Measurements from ENCODE around the gene LRCH2.

Gene LRCH2

DNA sequence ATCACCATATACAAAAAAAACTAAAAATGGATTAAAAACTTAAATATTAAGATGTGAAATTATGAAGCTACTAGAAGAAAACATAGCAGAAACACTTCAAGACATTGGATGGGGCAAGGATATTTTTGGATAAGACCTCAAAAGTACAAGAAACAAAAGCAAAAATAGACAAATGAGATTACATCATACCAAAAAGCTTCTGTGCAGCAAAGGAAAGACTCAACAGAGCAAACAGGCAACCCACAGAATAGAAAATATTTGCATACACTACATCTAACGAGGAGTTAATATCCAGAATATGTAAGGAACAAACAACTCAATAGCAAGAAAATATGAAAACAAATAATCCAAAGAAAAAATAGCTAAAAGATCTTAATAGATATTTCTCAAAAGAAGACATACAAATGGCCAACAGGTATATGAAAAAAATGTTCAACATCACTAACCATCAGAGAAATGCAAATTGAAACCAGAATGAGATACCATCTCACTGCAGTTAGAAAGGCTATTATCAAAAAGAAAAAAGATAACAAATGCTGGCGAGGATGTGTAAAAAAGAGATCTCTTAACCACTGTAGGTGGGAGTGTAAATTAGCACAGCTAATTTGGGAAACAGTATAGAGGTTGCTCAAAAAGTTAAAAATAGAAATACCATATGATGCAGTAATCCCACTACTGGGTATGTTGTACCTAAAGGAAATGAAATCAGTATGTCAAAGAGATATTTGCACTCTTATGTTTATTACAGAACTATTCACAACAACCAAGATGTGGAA, 17.8 kb upstream of the LRCH2 start:
- Histone ChIP-seq H3K36me3 (ENCODE audit: control insufficient read depth, insufficient read depth, low read length) (no peaks in the 10 kb centered on the region), H3K27me3 (replicated peaks; ENCODE audit: control insufficient read depth, insufficient read depth, low read length) (no peaks in the 10 kb centered on the region), H3K4me3 (replicated peaks; ENCODE audit: low read depth, low read length) (no peak overlapping the region)
- no peak for DNase-seq (ENCODE audit: extremely low read depth, insufficient read length)
- TF ChIP-seq, protein P1, sequence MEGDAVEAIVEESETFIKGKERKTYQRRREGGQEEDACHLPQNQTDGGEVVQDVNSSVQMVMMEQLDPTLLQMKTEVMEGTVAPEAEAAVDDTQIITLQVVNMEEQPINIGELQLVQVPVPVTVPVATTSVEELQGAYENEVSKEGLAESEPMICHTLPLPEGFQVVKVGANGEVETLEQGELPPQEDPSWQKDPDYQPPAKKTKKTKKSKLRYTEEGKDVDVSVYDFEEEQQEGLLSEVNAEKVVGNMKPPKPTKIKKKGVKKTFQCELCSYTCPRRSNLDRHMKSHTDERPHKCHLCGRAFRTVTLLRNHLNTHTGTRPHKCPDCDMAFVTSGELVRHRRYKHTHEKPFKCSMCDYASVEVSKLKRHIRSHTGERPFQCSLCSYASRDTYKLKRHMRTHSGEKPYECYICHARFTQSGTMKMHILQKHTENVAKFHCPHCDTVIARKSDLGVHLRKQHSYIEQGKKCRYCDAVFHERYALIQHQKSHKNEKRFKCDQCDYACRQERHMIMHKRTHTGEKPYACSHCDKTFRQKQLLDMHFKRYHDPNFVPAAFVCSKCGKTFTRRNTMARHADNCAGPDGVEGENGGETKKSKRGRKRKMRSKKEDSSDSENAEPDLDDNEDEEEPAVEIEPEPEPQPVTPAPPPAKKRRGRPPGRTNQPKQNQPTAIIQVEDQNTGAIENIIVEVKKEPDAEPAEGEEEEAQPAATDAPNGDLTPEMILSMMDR (IDR thresholded peaks at IDR 0.05; ENCODE audit: insufficient read depth, low read length, poor library complexity, severe bottlenecking) = no peak

DNA sequence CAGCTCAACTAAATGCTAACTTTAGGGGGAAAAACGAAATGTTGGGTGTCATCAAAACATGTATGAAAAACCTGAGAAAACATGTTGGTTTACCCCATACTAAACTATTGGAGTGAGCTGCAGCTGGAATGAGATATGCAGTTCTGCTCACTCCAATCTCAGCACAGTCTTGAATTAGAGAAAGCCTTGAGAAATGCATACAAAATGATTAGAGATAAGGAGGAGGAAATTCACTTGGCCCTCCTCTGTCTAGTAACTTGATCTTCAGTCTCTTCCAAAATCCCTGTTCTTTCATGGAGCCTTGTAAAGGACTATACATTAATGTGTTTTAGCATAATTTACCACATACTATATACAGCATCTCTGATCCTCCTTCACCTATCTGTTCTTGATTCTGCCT, 3.2 kb upstream of the LRCH2 start:
- Histone ChIP-seq H3K27me3 (replicated peaks; ENCODE audit: control insufficient read depth, insufficient read depth, low read length) (no peaks in the 10 kb centered on the region), H3K36me3 (ENCODE audit: control insufficient read depth, insufficient read depth, low read length) (no peaks in the 10 kb centered on the region), H3K4me3 (replicated peaks; ENCODE audit: low read depth, low read length) (no peak overlapping the region)
- DNase-seq (ENCODE audit: extremely low read depth, insufficient read length) = no peak
- TF ChIP-seq, protein P1 (IDR thresholded peaks at IDR 0.05; ENCODE audit: insufficient read depth, low read length, poor library complexity, severe bottlenecking) = no peak

GRCh38 chrX:115236560-115236959, 2.7 kb upstream of the LRCH2 start:
- H3K27me3 ChIP-seq (replicated peaks; ENCODE audit: control insufficient read depth, insufficient read depth, low read length) = no peaks in the 10 kb centered on the region; the same call in 1 of the 2 replicates
- H3K4me3 ChIP-seq (replicated peaks; ENCODE audit: low read depth, low read length) = no peak overlapping the region
- TF ChIP-seq, protein P1 (IDR thresholded peaks at IDR 0.05; ENCODE audit: insufficient read depth, low read length, poor library complexity, severe bottlenecking) = no peak
- DNase-seq (ENCODE audit: extremely low read depth, insufficient read length) = no peak
- H3K36me3 ChIP-seq (ENCODE audit: control insufficient read depth, insufficient read depth, low read length) = no peaks in the 10 kb centered on the region

GRCh38 chrX:115234461-115234860, 565 bp upstream of the LRCH2 start:
- H3K36me3 ChIP-seq (ENCODE audit: control insufficient read depth, insufficient read depth, low read length) = no peaks in the 10 kb centered on the region
- DNase-seq (ENCODE audit: extremely low read depth, insufficient read length) = no peak
- no peak overlapping the region for H3K4me3 ChIP-seq (replicated peaks; ENCODE audit: low read depth, low read length)
- H3K27me3 ChIP-seq (replicated peaks; ENCODE audit: control insufficient read depth, insufficient read depth, low read length) = no peaks in the 10 kb centered on the region; the same call in 1 of the 2 replicates
- TF ChIP-seq, protein P1 (IDR thresholded peaks at IDR 0.05; ENCODE audit: insufficient read depth, low read length, poor library complexity, severe bottlenecking) = no peak

DNA sequence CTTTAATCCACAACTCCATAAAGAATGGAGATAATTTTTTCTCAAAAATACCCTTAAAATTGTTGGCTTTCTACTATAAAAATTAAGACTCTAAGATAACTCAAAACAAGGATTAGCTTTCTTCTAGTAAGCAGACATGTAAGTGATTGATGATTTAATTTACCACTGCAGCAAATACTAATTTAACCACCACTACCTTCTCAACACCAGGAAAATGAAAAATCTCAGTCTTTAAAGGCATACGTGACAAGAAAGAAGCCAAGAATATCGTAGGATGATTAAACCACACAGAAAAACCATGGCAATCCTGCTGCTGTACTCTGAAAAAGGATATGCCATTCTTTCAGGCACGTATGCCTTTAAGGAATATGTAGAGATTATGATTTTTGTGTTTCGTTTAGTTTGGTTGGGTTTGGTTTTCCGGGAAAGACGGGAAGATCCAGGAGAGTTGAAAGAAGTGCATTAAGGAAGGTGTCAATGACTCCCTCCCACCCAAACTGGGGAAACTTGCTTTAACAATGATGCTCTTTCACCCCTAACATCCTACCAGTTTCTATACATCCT, 881 bp downstream of the LRCH2 start:
- Histone ChIP-seq H3K27me3 (replicated peaks; ENCODE audit: control insufficient read depth, insufficient read depth, low read length) (no peaks in the 10 kb centered on the region; the same call in 1 of the 2 replicates), H3K36me3 (ENCODE audit: control insufficient read depth, insufficient read depth, low read length) (no peaks in the 10 kb centered on the region), H3K4me3 (replicated peaks; ENCODE audit: low read depth, low read length) (no peak overlapping the region)
- DNase-seq (ENCODE audit: extremely low read depth, insufficient read length) = no peak
- TF ChIP-seq, protein P1 (IDR thresholded peaks at IDR 0.05; ENCODE audit: insufficient read depth, low read length, poor library complexity, severe bottlenecking) = no peak

All from GM06990 (cell line).